Measurements from ENCODE around the gene LRRC4C. TPM values are rescaled to one million over a fixed set of nuclear protein-coding genes. Genes with fewer than 3 reads are reported as not detected.

LRRC4C gene
- total RNA-seq, 1 donor from 2014 or later, result 1.2 TPM

GRCh38 chr11:40080434-40080833 is 1379.0 kb downstream of the LRRC4C start:
- Mint-ChIP-seq H3K4me3 (ENCODE audit: unreplicated experiment) (no peak overlapping the region), H3K4me1 (ENCODE audit: unreplicated experiment) (no peaks in the 10 kb centered on the region), H3K9me3 (ENCODE audit: unreplicated experiment) (no peaks in the 10 kb centered on the region), H3K27ac (ENCODE audit: unreplicated experiment) (no peak overlapping the region), H3K27me3 (ENCODE audit: unreplicated experiment) (no peaks in the 10 kb centered on the region), H3K36me3 (ENCODE audit: low read depth, unreplicated experiment) (no peaks in the 10 kb centered on the region)
- no peak for DNase-seq (ENCODE audit: low spot score)
- no peak for TF ChIP-seq CTCF (IDR thresholded peaks at IDR 0.05; ENCODE audit: unreplicated experiment)
